ENCODE measurements around the gene ROBO2.

Gene ROBO2

DNA sequence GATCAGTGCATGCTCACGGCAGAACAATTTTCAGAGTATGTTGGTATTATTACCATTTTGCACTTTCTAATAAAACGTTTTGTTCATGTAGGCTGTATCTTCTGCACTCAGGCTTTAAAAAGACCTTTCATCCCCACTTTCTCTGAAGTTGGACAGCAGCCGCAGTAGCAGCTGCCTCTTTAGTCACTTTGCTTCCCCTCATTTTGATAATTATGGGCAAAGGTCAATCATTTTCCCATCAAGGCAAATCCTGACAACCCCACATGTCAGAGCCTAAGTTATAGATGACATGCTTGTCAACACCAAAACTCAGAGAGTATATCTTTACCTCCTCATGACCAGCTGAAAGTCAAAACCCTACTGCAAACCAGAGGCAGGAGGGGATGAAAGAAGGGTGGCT is 99.7 kb downstream of the ROBO2 start:
- TF ChIP-seq, protein P1, sequence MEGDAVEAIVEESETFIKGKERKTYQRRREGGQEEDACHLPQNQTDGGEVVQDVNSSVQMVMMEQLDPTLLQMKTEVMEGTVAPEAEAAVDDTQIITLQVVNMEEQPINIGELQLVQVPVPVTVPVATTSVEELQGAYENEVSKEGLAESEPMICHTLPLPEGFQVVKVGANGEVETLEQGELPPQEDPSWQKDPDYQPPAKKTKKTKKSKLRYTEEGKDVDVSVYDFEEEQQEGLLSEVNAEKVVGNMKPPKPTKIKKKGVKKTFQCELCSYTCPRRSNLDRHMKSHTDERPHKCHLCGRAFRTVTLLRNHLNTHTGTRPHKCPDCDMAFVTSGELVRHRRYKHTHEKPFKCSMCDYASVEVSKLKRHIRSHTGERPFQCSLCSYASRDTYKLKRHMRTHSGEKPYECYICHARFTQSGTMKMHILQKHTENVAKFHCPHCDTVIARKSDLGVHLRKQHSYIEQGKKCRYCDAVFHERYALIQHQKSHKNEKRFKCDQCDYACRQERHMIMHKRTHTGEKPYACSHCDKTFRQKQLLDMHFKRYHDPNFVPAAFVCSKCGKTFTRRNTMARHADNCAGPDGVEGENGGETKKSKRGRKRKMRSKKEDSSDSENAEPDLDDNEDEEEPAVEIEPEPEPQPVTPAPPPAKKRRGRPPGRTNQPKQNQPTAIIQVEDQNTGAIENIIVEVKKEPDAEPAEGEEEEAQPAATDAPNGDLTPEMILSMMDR (conservative IDR thresholded peaks at IDR 0.05; ENCODE audit: low read length) = no peak

DNA sequence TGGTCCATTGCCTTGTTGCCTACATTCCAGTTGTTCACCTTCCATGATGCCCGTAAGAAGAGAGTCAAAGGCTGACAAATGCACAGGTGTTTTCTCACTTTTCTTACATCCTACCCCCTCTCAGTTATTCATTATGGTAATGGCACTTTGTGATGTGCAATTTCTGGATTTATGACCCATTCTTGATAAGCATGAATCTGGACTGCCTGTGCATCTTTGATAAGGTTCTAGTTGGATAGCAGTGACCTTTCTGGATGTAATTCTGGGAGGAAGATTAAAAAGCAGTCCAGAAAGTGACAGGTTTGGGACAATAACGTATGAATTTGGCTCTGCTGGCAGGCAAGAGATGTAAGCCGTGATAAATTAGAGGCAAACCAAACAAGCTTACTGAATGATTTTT is 101.5 kb downstream of the ROBO2 start:
- TF ChIP-seq, protein P1 (conservative IDR thresholded peaks at IDR 0.05; ENCODE audit: low read length) = no peak
- H3K4me3 ChIP-seq (ENCODE audit: low read length) = no peak overlapping the region
- DNase-seq (ENCODE audit: low read depth) = no peak

More for the DNA sequence above, 99.7 kb downstream of the ROBO2 start:
- DNase-seq (ENCODE audit: low read depth) = no peak
- no peak overlapping the region for H3K4me3 ChIP-seq (ENCODE audit: low read length)

DNA sequence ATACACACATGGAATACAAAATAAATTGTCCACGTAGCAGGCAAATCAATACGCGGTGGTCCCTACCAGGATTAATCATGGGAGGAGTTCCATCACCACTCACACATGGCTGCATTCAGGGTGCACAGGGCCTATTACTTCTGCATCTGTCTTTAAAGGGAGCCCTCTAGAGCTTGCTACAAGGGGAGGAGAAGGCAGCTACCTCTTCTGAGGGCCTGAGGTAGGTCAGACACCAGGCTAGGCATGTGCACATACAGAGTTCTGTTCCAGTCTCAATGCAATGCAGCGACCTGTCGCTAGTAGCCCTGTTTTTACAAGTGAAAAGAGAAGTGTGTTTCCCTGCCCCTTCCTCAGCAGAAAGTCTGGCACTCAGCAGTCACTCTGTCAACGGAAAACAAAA is 102.7 kb downstream of the ROBO2 start:
- no peak for DNase-seq (ENCODE audit: low read depth)
- TF ChIP-seq, protein P1 (conservative IDR thresholded peaks at IDR 0.05; ENCODE audit: low read length) = no peak
- no peak overlapping the region for H3K4me3 ChIP-seq (ENCODE audit: low read length)

DNA sequence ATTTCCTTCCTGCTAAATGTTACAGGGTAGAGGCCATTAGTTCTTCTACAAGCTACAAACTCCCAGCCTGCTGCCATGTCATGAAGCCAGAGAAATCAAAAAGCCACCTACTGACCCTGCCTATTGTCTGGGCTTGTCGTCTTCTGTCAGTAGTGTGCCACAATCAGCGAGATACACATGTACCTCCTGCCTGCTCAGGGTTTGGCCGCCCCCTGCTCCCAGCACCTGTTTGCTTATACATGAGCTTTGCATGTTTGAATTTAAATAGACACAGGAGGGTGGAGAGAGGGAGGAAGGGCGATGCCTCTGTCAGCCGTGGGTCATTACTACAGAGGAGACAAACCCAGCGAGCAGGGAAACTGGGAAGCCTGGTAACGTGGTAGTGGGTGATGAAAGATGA is 106.1 kb downstream of the ROBO2 start:
- no peak overlapping the region for H3K4me3 ChIP-seq (ENCODE audit: low read length)
- DNase-seq (ENCODE audit: low read depth) = no peak
- TF ChIP-seq, protein P1 (conservative IDR thresholded peaks at IDR 0.05; ENCODE audit: low read length) = no peak

DNA sequence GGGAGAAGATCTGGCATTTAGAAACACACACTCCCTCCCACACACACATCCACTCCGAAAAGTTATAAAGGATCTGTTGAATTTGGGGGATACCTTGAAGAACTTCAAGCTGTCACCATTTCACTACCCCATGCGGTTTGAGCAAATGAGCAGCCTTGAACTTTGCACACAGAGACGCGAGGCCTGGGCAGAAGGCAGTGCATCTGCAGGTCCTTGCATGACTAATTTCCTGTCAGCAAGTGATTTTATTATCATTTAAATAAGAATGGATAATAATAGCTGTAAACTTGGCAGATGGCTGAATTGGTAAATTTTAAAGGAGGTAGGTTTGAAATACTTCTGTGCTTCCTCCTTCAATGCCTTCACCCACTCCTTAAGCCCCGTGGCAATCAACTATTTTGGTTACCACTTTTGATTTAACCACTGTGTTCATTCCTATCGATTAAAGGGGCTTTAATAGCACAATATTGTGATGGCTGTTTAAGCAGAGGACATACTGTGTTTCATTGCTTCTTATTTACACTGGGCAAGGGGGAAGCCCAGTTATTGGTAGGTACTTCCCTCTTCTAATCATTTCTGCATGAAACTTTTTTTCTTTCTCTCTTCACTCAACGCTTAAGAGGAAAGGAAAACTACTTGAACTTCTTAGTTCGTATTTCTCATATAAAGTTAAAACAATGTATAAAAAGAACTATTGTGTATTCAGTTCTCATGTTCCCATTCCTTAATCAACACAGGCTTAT is 108.1 kb downstream of the ROBO2 start:
- H3K4me3 ChIP-seq (ENCODE audit: low read length) = no peak overlapping the region
- TF ChIP-seq, protein P1 (conservative IDR thresholded peaks at IDR 0.05; ENCODE audit: low read length) = no peak
- DNase-seq (ENCODE audit: low read depth) = no peak

DNA sequence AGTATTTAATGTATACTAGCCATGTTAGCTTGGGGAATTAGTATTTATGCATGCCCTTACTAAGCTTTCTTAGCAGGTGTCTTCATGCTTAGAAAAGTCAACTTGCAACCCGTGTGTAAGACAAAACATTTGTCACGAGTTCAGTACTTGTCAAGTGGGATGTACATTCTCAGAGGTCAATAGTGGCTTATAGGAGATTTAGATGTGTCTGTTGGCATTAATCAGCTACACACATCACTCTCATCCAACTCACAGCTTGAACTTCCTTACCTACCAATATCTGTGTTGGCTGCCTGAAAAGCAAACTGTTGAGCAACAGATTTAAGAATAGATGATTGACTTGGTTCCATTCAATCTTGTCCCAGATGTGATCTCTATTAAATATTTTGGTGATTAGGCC is 109.5 kb downstream of the ROBO2 start:
- TF ChIP-seq, protein P1 (conservative IDR thresholded peaks at IDR 0.05; ENCODE audit: low read length) = no peak
- H3K4me3 ChIP-seq (ENCODE audit: low read length) = no peak overlapping the region
- DNase-seq (ENCODE audit: low read depth) = no peak

DNA sequence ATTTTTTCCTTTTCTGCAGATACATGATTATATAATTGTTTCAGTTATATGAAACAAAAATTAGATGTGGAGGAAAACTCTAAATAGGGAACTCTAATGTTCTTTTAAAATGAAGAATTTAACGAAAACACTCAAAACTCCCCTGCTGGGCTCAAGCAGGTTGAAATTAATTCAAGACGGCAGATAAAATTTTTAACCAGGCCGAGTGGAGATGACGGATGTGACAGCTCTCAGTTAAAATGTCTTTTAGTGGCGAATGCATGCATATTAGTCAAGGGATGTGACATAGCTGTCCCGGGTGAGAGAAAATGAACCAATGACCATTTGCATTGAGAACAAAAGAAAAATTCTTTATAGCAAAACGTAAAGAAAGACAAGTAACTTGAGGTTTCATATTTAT is 110.1 kb downstream of the ROBO2 start:
- DNase-seq (ENCODE audit: low read depth) = no peak
- H3K4me3 ChIP-seq (ENCODE audit: low read length) = no peak overlapping the region
- TF ChIP-seq, protein P1 (conservative IDR thresholded peaks at IDR 0.05; ENCODE audit: low read length) = no peak

Data from AG10803 (cell line).